Fibroblast of skin of left biceps (primary cell): ENCODE measurements around the gene ZNF524.

Experiments used
- DNase-seq, 2 experiments: peaks; one replicate each; pipeline ENCODE4 v3.0.0-alpha.2; 2013; ENCODE audit warnings: low read depth in 2 of 2

Gene ZNF524

DNA sequence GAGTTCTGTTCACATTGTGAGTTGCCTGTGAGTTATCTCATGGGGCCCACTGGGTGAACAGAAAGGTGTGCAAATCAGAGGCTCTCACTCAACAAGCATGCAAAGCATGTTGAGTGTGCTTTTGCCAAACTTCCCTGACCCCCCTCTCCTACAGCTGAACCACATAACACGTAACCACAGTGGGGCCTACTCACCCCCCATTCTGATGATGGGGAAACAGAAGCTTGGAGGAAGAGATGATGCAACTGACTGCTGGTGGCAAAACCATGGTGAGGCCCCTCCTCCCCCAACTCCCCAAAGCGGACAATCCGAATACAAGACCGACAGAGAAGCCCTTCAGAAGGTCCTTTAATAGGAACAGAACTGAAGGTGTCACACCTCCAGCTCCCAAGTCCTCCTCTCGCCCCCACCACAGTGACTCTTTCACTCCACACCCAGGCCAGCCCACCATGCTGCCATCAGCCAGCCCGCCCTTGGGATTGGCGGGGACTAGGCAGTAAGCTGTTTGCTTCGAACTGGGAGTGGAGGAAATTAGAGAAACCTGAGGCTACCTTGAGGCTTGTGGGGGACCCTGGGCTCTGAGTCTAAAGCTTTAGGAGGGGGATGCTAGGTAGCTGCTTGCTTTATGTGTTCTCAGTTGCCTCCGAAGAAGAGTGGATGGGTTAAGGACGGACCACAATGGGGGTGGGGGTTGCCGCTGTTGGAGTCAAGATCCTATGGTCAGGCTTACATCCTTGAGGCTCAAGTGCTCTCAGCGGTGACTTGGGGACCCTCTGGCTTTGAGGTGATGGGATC is 20.5 kb downstream of the ZNF524 start:
- peak in 1 of 2 experiments; percentile 79 for DNase-seq

DNA sequence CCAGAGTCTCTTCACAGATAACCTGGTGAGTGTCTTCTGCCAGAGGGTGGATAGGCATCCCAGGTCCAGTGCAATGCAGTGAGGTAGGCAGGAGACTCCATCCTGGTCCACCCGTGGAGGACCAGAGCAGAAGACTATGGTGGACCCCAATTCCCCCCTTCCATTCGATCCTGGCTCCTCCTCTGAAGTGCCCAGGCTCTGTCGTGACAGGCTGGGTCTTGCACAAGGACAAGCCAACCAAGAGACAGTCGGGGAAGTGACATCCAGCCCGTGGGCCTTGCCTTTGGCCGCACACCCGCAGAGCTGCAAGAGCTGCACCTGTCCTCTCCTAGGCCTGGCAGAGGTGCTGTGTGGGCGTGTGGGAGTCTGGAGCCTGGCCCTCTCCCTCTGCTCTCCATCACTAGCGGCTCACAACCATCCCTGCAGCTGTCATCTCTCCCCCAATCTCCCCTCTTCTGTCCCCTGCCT is 21.2 kb downstream of the ZNF524 start:
- no peak for DNase-seq

DNA sequence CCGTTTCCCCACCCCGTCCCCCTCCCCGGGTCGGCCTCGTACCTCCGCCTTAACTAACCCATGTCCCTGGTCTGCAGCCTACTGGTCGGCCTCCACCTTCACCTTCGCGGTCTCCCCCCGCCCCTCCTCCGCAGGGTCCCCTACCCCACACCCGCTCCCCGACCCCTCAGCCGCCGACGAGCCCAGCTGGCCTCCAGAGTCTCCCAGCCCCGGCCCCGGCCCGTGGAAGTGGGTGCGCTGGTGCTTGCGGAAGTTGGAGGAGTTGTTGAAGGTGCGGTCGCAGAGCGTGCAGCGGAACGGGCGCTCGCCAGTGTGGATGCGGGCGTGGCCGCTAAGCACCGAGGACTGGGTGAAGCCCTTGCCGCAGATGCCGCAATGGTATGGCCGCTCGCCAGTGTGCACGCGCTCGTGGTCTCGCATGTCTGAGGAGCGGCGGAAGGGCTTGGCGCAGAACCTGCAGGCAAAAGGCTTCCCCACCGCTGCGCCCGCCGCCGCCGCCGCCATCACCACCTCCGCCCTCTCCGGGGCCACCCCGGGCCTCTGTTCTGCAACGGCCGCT is 21.7 kb downstream of the ZNF524 start:
- DNase-seq, result no peak

DNA sequence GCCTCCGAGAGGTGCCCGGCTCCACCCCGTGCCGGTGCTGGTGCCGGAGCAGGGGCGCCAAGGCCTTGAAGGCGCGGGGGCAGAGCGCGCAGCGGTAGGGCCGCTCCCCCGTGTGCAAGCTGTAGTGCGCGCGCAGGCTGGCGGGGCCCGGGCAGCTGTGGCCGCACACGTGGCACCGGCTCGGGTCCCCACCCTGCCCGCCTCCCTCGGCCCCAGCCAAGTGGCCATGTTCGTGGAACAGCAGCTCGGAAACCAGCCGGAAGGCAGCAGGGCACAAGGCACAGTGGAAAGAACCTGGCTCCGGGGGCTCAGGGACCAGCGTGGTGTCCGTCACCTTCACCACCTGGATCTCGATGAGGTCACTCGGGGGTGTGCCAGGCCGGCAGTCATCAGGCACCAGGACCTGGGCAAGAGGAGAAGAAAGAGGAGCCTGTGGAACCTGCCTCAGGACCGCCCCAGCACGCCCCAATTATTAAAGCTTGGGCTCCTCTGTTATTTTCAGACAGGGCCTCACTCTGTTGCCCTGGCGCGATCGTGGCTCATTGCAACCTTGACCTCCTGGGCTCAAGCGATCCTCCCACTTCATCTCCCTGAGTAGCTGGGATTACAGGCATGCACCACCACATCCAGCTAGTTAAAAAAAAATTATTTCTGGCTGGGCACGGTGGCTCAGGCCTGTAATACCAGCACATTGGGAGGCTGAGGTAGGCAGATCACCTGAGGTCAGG is 22.3 kb downstream of the ZNF524 start:
- no peak for DNase-seq

DNA sequence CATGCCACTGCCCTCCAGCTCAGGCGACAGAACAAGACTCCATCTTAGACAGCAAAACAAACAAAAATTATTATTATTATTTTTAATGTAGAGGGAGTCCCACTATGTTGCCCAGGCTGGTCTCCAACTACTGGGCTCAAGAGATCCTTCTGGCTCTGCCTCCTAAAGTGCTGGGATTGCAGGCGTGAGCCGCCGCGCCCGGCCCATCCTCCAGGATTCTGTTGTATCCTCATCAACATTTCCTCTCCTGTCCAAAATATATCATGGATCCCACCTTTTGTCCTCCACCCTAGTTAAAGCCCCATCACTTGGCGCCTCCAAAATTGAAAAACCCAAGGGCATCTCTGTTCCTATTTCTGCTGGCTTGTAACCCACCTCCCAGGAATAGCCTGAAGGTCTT is 23.0 kb downstream of the ZNF524 start:
- no peak for DNase-seq

DNA sequence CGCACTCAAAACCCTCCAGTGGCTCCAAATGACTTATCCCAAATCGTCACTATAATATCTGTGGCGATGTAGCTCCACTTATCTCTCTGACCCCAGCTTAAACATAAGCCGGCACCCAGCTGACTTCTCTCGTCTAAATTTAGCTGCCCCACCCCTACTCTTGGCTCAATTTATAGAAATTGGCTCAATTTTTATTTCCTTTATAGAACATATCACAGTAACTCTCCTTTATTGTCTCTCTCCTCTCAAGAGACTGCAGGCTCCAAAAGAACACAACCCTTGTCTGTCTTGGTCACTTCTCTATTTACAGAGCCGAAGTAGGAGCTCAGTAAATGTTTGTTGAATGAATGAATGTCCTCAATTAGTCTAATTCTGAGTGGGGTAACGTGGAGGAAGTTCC is 23.5 kb downstream of the ZNF524 start:
- DNase-seq, result no peak

DNA sequence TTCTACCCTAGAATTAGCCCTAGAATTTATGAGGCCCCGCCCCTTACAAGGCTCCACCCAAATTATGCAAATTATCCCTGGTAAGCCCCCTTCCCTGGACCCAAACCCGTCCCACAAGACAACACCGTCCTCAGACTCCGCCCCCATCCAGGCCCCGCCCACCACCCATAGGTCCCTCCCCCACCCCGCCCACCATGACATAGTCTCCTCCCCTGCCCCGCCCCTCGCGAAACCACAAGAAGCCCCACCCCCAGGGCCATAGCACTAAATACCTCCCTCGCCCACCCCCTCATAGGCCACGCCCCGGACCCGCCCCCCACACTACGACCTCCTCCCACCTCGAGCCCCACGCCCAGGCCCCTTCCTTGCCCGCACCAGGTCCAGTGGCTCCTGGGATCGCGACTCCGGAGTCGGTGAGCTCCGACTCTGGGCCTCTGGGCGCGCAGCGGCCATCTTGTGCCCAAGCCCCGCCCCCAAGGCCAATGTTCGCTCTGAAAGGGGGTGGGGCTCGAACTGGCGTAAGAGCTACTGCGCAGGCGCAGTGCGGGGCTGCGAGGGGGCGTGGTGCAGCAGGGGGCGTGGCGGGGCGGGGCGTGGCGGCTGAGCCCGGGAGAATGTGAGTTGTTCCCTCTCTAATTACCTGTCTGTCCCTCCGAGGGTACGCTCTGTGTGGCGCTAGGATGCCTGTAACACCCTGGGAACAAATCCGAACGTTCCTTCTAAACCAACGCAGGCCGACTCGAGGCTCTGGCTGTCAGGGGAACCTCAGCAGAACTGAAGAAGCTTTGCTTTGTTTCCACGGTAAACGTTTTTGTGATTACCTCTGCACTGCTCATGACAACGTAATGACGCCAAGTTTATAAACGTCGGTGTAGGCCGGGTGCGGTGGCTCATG is 24.3 kb downstream of the ZNF524 start, which contains the start of gene ZNF784:
Gene ZNF784, minus strand, starts transcription at position 458 of the 895 bp plus-strand sequence. Its CDS starts 5 bp downstream, at position 453.
- DNase-seq, result peak; percentile 79

DNA sequence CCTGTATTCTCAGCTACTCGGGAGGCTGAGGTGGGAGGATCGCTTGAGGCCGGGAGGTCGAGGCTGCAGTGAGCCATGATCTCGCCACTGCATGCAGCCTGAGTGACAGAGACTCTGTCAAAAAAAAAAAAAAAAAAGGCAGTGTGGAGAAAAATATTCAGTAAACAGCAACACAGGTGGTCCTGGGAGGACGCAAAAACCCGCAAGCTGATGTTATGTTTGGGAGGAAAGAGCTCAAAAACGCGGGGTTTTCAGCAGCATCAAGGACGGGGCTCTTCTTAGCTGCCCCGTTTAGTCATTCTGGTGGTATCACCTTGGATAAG is 24.9 kb downstream of the ZNF524 start:
- no peak for DNase-seq

DNA sequence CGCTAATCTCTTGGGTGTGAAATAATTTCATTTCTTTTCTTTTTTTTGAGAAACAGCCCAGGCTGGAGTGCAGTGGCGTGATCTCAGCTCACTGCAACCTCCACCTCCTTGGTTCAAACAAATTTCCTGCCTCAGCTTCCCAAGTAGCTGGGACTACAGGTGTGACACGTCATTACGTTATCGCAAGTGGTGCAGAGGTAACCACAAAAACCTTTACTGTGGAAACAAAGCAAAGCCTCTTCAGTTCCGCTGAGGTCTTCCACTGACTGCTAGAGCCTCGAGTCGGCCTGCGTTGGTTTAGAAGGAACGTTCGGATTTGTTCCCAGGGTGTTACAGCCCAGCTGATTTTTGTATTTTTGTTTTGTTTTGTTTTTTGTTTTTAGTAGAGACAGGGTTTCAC is 26.3 kb downstream of the ZNF524 start:
- no peak for DNase-seq

DNA sequence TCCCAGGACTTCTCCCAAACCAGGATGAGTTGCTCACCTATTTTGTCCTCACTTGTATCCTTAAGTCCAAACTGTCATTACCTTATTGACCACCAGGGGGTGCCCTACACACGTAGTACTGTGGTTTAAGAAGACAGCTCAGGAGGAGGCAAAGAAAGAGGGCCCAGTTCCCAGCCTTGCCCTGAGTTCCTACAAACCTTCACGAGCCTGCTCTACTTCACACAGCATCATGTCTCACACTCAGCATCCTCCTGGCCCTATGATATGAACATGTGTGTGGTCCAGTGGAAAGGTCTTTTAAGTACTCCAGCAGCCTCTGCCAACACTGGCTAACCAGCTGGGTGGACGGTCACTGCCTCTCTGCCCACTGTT is 32.4 kb downstream of the ZNF524 start:
- peak; percentile 73 to 75 for DNase-seq

DNA sequence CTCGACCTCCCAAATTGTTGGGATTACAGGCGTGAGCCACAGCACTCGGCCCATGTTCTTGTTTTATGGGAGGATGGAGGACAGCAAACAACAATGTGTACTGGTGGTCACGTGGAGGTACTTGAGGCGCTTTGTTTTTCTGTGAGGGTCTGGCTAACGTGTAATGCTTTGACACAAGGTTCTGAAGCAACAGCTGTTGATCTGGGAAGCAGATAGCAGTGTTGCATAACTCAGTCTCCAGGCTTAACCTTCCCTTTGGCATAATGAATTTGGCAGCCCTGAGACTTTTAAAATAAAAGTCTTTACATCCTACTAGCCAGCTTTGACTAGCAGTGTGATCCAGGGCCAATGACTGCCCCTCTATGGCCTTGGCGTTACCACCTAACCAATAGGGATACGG is 33.8 kb downstream of the ZNF524 start:
- DNase-seq, result no peak

DNA sequence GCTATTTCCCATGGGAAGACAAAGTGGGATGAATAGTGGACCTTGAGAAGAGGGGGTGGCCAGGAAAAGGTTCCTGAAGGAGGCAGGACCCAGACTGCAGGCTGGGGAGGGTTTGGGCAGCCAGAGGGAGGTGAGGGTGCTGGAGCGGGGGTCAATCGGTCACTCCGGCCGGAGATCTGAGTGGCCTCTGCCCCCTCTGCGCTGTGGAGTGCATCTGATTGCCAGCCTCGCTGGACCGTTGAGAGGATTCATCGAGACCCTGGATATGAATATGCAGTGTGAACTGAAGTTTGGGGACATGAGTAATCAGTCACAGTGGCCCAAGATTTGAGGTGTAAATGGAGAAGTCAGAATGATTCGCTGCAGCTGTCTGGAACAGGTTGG is 35.2 kb downstream of the ZNF524 start:
- DNase-seq, result no peak

DNA sequence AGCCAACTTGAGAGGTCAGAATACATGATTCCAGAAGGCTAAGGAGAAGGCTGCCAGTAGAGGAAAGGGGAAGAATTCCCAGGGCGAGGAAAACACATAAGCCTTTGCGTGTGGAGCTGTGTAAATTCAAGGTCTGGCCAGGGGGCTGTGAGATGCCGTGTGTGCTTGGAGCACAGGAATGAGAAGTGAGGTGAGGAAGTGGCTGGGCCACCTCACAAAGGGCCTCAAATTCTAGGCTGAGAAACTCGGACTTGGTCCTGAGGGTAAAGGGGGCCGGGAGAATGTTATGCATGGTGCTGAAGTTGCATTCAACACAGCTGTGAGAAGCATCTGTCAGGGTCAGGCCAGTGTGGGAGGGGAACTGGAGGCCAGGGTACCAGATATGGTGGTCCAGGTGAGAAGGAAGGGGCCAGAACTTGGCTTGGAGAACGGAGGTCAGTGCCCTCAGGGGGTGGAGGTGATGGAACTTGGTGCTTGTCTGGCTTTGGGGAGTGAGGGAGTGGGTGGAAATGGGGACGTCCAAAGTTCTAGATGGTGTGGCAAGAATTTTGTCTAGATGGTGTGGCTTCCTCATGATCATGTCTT is 35.9 kb downstream of the ZNF524 start:
- no peak for DNase-seq

DNA sequence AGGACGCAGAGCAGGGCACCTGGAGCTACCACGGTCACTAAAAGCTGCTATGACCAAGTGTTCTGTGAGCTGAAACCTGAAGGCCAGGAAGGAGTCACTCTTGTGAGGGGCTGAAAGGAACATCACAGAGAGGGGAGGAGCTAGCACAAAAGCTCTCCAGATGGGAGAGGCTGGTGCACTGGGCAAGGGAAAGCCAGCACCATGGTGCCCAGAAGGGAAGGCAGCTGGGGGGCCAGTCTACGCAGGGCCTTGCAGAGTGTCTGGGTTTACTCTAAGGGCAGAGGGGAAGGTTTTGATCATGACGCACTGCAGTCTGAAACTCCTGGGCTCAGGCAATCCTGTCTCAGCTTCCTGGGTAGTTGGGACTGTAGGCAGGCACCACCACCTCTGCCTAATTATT is 36.6 kb downstream of the ZNF524 start:
- DNase-seq, result no peak

DNA sequence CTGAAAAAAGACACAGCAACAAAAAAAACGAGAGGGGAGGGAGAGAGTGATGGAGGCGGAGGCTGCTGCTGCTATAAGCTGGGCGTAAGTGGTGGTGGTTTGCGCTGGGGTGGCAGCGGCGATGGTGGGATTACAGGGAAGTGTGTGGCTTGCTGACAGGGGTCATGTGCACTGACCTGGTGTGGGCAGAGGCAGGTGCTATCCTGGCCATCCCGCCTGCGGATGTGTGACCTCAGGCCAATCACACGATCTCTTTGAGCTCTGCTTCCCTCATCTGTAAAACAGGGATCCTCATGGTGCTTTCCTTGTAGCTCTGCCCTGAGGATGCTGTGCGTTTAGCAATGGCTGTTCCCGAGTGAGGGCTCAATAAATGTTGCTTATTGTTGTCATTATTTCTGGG is 37.4 kb downstream of the ZNF524 start:
- DNase-seq, result no peak

DNA sequence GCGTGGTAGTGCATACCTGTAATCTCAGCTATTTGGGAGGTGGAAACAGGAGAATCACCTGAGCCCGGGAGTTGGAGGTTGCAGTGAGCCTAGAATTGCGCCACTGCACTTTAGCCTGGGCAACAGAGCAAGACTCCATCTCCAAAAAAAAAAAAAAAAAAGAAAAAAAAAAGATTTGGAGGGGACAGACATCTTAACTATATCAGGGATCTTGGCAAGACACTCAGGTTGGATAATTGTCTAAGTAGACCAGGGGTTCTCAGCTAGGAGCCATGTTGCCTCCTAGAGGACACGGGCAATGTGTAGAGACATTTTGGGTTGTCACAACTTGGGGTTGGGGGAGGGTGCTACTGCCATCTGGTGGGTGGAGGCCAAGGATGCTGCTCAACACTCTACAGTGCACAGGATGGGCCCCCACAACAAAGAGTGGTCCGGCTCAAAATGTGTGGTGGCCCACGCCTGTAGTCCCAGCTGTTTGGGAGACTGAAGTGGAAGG is 38.8 kb downstream of the ZNF524 start:
- DNase-seq, result no peak

DNA sequence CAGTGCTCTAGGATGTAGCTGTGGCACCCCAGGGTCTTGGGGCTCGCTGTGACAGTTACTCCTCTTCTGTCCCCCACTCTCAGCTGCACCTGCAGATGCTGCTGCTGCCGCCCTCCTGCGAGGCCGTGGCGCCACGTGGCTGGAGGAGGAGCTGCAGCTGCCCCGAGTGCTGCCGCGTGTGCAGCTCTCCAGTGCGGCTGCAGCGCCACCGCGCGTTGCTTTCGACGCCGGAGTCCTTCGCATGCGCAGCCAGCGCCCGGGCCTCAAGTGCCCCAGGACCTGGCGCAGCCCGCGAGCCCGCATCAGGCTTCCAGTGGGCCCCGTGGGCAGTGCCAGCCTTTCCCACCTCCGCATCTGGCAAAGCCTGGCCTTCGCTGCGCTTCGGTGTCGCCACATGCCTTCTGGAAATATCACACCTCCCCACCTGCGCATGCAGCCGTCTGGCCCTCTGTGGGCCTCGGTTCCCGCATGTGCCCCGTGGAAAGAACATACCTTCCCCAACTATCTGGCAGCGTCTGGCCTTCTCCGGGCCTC is 40.0 kb downstream of the ZNF524 start:
- DNase-seq, result no peak

DNA sequence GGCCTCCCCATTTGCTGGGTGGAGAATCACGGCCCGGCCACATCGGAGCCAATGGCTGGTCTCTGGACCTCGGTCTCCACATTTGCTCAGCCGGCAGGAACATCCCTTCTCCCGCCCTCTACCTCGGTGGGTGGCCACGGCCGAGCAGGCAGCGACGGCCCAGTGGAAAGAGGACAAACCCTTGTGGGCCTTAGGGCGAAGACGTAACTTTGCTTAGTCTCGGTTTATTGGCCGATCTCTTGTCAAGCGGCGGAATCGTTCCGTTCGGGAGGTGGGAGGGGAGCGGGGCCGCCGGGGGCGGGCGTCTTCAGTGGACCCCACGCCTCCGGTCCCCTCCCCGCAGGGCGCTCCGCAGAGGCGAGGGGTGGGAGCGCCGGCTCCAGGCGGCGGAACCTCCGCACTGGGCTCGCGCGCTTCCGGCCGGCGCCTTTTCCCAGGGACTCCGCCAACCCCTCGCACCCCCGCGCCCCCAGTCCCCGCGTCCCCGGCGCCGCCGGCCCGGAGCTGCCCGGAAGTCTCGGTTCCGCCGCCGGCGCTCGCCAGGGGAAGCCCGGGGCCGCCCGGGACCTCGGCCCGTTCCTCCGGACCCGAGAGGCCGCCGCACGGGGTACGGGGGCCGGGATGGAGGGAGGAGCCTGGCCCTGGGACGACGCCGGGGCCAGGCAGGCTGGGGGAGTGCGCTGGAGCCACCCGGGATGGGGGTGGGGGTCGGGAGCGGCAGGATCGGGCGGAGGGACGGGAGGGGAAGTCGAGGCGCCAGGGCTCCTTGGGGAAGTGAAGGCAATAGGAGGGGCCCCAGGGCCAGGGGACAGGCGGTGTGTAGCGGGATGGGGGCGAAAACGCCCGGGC is 40.7 kb downstream of the ZNF524 start, which contains the start of gene ZNF580:
Gene ZNF580, plus strand, starts transcription at position 426 of the 849 bp plus-strand sequence. CDS start 1,507 bp downstream, outside the sequence.
- DNase-seq, result peak in 1 of 2 experiments; percentile 67

DNA sequence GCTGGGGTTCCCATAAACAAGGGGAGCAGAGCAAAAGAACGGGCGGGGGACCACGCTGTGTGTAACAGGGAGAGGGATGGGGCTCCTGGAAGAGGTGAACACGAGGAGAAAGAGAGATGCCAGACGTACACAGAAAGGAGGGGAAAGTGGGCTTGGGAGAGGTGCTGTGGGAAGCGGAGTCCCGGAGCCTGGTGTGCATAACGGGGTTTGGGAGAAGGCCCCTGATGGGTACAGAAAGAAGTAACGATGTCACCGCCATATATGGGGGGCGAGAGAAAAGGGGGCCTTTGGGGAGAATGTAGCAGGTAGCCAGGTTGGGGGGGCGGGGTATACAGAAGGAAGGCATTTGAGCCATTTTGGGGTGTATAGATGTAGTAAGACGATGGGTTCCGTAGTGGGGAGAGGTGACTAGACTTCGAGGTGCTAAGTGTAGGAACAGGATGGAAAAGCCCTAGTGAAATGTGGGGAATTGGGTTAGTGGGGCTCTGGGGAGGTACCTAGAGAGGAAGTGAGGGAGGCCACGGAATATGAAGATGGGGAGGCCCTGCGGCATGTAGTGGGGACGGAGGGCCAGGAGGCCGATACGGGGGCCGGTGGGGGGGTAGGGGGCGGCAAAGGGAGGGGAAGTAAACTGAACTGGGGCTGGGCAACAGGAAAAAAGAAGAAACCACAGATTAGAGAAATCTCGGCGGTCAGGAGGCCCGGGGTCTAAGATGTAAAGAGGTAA is 41.5 kb downstream of the ZNF524 start:
- DNase-seq, result no peak
